HEK293 (cell line): ENCODE data around the gene BUB1.

Experiments used
- CTCF ChIA-PET: fragments of 350-600 bp; formaldehyde crosslinking; extraction: SDS; loops from one replicate; lab custom pipeline; 2021; ENCODE audit warnings: antibody characterized with exemption; lab: Yijun Ruan, JAX
- POLR2A ChIA-PET: fragments of 300-600 bp; formaldehyde crosslinking; extraction: SDS; loops from one replicate; lab custom pipeline; 2020; ENCODE audit warnings: antibody characterized with exemption, inconsistent platforms; lab: Yijun Ruan, JAX
- H3K27ac ChIP-seq: fragments of 200-500 bp; sonication (Bioruptor generic); 2 replicates; pipeline ENCODE4 v1.5.1; 2014; ENCODE audit warnings: low read depth, low read length, control low read depth, inconsistent platforms; ENCODE audit errors: extremely low read depth
- H3K36me3 ChIP-seq, 2 experiments: fragments of 200-500 bp in 1 of 2; sonication (Bioruptor generic) in 1 of 2; 1 replicate in 1 of 2; 2 replicates in 1 of 2; pipeline ENCODE4 v1.5.1; 2014 to 2017; ENCODE audit warnings: inconsistent platforms in 2 of 2, low read length in 2 of 2; ENCODE audit not compliant: control insufficient read depth in 2 of 2, insufficient read depth in 1 of 2
- H3K4me1 ChIP-seq: fragments of 200-500 bp; sonication (Bioruptor generic); 2 replicates; pipeline ENCODE4 v1.5.1; 2014; ENCODE audit warnings: mild to moderate bottlenecking, low read length, inconsistent platforms; ENCODE audit not compliant: control insufficient read depth, insufficient read depth
- H3K4me3 ChIP-seq: 2 replicates; pipeline ENCODE4 v1.5.1; 2011; ENCODE audit warnings: low read depth, mild to moderate bottlenecking, control low read depth, low read length, moderate library complexity
- H3K9me3 ChIP-seq: fragments of 200-500 bp; sonication (Bioruptor generic); 2 replicates; pipeline ENCODE4 v1.5.1; 2014; ENCODE audit warnings: low read depth, low read length, inconsistent platforms; ENCODE audit not compliant: control insufficient read depth, insufficient read depth
- AEBP2 ChIP-seq: fragments of 450-650 bp; formaldehyde crosslinking; IDR thresholded peaks from 2 replicates; pipeline ENCODE4 v1.5.1; 2016; ENCODE audit warnings: missing biosample characterization, missing genetic modification characterization, borderline replicate concordance
- GLI2 ChIP-seq: fragments of 450-650 bp; formaldehyde crosslinking; IDR thresholded peaks from 2 replicates; pipeline ENCODE4; 2017; ENCODE audit warnings: missing biosample characterization, missing genetic modification characterization, low read depth, borderline replicate concordance
- GLIS2 ChIP-seq: fragments of 450-650 bp; formaldehyde crosslinking; IDR thresholded peaks from 2 replicates; pipeline ENCODE4 v1.5.1; 2016; ENCODE audit warnings: missing biosample characterization, missing genetic modification characterization
- SALL2 ChIP-seq: fragments of 450-650 bp; formaldehyde crosslinking; IDR thresholded peaks from 2 replicates; pipeline ENCODE4 v1.5.0; 2017; ENCODE audit warnings: missing biosample characterization, mild to moderate bottlenecking, missing genetic modification characterization, borderline replicate concordance
- SCRT1 ChIP-seq: fragments of 450-650 bp; formaldehyde crosslinking; IDR thresholded peaks from 2 replicates; pipeline ENCODE4 v1.5.1; 2016; ENCODE audit warnings: missing biosample characterization, missing genetic modification characterization, borderline replicate concordance
- SETDB1 ChIP-seq: IDR thresholded peaks from one replicate; pipeline ENCODE4 v1.6.1; 2017; ENCODE audit warnings: mild to moderate bottlenecking, low read length, moderate library complexity, mixed read lengths; ENCODE audit not compliant: insufficient read length
- ZBTB1 ChIP-seq: fragments of 450-650 bp; formaldehyde crosslinking; IDR thresholded peaks from 2 replicates; pipeline ENCODE4 v1.5.1; 2016; ENCODE audit warnings: missing biosample characterization, missing genetic modification characterization
- ZBTB17 ChIP-seq: fragments of 450-650 bp; formaldehyde crosslinking; IDR thresholded peaks from 2 replicates; pipeline ENCODE4 v1.5.1; 2016; ENCODE audit warnings: missing biosample characterization, missing genetic modification characterization
- ZBTB20 ChIP-seq: fragments of 450-650 bp; formaldehyde crosslinking; IDR thresholded peaks from 2 replicates; pipeline ENCODE4 v1.5.1; 2016; ENCODE audit warnings: missing biosample characterization, missing genetic modification characterization
- ZBTB7A ChIP-seq: fragments of 450-650 bp; formaldehyde crosslinking; IDR thresholded peaks from 2 replicates; pipeline ENCODE4 v1.5.1; 2016; ENCODE audit warnings: low read depth, missing biosample characterization, missing genetic modification characterization
- ZFP69B ChIP-seq: fragments of 450-650 bp; formaldehyde crosslinking; IDR thresholded peaks from 2 replicates; pipeline ENCODE4 v1.5.1; 2016; ENCODE audit warnings: missing biosample characterization, missing genetic modification characterization
- ZNF121 ChIP-seq: fragments of 450-650 bp; formaldehyde crosslinking; IDR thresholded peaks from 2 replicates; pipeline ENCODE4 v1.5.1; 2016; ENCODE audit warnings: missing biosample characterization, missing genetic modification characterization
- ZNF133 ChIP-seq: fragments of 450-650 bp; formaldehyde crosslinking; IDR thresholded peaks from 2 replicates; pipeline ENCODE4 v1.5.1; 2016; ENCODE audit warnings: missing biosample characterization, missing genetic modification characterization
- ZNF157 ChIP-seq: fragments of 450-650 bp; formaldehyde crosslinking; IDR thresholded peaks from 2 replicates; pipeline ENCODE4 v1.5.1; 2016; ENCODE audit warnings: missing biosample characterization, missing genetic modification characterization
- ZNF214 ChIP-seq: fragments of 450-650 bp; formaldehyde crosslinking; IDR thresholded peaks from 2 replicates; pipeline ENCODE4 v1.5.1; 2017; ENCODE audit warnings: missing biosample characterization, mild to moderate bottlenecking, missing genetic modification characterization, borderline replicate concordance
- ZNF221 ChIP-seq: fragments of 450-650 bp; formaldehyde crosslinking; IDR thresholded peaks from 2 replicates; pipeline ENCODE4 v1.5.1; 2017; ENCODE audit warnings: missing biosample characterization, missing genetic modification characterization, borderline replicate concordance
- ZNF398 ChIP-seq: fragments of 450-650 bp; formaldehyde crosslinking; IDR thresholded peaks from 2 replicates; pipeline ENCODE4 v1.5.1; 2017; ENCODE audit warnings: missing biosample characterization, missing genetic modification characterization
- ZNF48 ChIP-seq: fragments of 450-650 bp; formaldehyde crosslinking; IDR thresholded peaks from 2 replicates; pipeline ENCODE4 v1.5.1; 2016; ENCODE audit warnings: missing biosample characterization, missing genetic modification characterization
- ZNF510 ChIP-seq: fragments of 450-650 bp; formaldehyde crosslinking; IDR thresholded peaks from 2 replicates; pipeline ENCODE4 v1.5.1; 2018; ENCODE audit warnings: mild to moderate bottlenecking, missing genetic modification characterization, missing biosample characterization; ENCODE audit not compliant: insufficient replicate concordance
- ZNF600 ChIP-seq: fragments of 450-650 bp; formaldehyde crosslinking; IDR thresholded peaks from 2 replicates; pipeline ENCODE4 v1.5.1; 2016; ENCODE audit warnings: missing biosample characterization, missing genetic modification characterization
- ZNF621 ChIP-seq: fragments of 450-650 bp; formaldehyde crosslinking; IDR thresholded peaks from 2 replicates; pipeline ENCODE4 v1.5.1; 2017; ENCODE audit warnings: missing biosample characterization, missing genetic modification characterization
- ZNF660 ChIP-seq: fragments of 450-650 bp; IDR thresholded peaks from 2 replicates; pipeline ENCODE4 v1.5.1; 2018; ENCODE audit warnings: missing biosample characterization, mild to moderate bottlenecking, missing genetic modification characterization
- ZNF677 ChIP-seq: fragments of 450-650 bp; IDR thresholded peaks from 2 replicates; pipeline ENCODE4 v1.5.0; 2018; ENCODE audit warnings: missing biosample characterization, mild to moderate bottlenecking, missing genetic modification characterization, moderate library complexity
- TF ChIP-seq, protein P1 (sequence below): fragments of 450-650 bp; formaldehyde crosslinking; IDR thresholded peaks from 2 replicates; pipeline ENCODE4 v1.5.1; 2017; ENCODE audit warnings: missing biosample characterization, mild to moderate bottlenecking, missing genetic modification characterization, moderate library complexity
- TF ChIP-seq, protein P2 (sequence below): fragments of 450-650 bp; formaldehyde crosslinking; IDR thresholded peaks from 2 replicates; pipeline ENCODE4 v1.5.1; 2016; ENCODE audit warnings: missing biosample characterization, missing genetic modification characterization, low read depth
- TF ChIP-seq, protein P3 (sequence below): fragments of 450-650 bp; formaldehyde crosslinking; IDR thresholded peaks from 2 replicates; pipeline ENCODE4 v1.5.1; 2016; ENCODE audit warnings: missing biosample characterization, missing genetic modification characterization

BUB1 gene

GRCh38 chr2:110673201-110673600, 4.7 kb downstream of the BUB1 start:
- Histone ChIP-seq H3K36me3 (peaks cover 56 to 69% of the 10 kb centered on the region in 2 experiments), H3K9me3 (no peaks in the 10 kb centered on the region), H3K4me3 (no peak overlapping the region), H3K27ac (no peak overlapping the region), H3K4me1 (peaks cover 7% of the 10 kb centered on the region)
- CTCF ChIA-PET, result no interaction called here
- POLR2A ChIA-PET, result interaction anchor here (0.6 kb wide), 1 partner anchor 22 kb away, joined by 4 read pairs; no protein-coding TSS in a partner anchor
- TF ChIP-seq ZNF510 (tag by site-specific recombination) (no peak), ZNF48 (tag by site-specific recombination) (no peak), ZNF677 (tag by site-specific recombination) (no peak), AEBP2 (tag by site-specific recombination) (no peak), ZNF660 (tag by site-specific recombination) (no peak), ZNF600 (tag by site-specific recombination) (no peak), ZNF221 (no peak), GLIS2 (tag by site-specific recombination) (no peak), ZBTB1 (tag by site-specific recombination) (no peak), ZNF214 (tag by site-specific recombination) (no peak)
- TF ChIP-seq, protein P1, sequence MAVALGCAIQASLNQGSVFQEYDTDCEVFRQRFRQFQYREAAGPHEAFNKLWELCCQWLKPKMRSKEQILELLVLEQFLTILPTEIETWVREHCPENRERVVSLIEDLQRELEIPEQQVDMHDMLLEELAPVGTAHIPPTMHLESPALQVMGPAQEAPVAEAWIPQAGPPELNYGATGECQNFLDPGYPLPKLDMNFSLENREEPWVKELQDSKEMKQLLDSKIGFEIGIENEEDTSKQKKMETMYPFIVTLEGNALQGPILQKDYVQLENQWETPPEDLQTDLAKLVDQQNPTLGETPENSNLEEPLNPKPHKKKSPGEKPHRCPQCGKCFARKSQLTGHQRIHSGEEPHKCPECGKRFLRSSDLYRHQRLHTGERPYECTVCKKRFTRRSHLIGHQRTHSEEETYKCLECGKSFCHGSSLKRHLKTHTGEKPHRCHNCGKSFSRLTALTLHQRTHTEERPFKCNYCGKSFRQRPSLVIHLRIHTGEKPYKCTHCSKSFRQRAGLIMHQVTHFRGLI (tag by site-specific recombination), result no peak
- TF ChIP-seq, protein P2, sequence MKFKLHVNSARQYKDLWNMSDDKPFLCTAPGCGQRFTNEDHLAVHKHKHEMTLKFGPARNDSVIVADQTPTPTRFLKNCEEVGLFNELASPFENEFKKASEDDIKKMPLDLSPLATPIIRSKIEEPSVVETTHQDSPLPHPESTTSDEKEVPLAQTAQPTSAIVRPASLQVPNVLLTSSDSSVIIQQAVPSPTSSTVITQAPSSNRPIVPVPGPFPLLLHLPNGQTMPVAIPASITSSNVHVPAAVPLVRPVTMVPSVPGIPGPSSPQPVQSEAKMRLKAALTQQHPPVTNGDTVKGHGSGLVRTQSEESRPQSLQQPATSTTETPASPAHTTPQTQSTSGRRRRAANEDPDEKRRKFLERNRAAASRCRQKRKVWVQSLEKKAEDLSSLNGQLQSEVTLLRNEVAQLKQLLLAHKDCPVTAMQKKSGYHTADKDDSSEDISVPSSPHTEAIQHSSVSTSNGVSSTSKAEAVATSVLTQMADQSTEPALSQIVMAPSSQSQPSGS (tag by site-specific recombination), result no peak

DNA sequence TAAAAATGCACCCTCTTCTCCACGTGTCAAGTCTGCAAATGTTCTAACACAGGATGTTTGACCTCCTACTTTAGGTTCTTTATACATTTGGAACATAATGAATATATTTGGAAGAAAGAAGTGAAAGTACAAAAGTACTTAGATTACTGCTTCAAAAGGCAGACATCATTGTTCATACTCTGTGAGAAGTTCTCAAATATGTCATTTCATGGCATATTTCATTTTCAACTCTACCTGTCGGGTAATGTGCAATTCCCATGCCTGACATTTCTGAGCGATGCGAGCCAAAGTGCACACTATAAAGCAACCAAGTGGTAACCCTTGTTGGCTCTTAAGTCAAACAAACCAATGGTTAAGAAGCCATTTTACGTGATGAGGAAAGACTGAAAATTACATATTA, 7.0 kb downstream of the BUB1 start:
- H3K4me3 ChIP-seq, result no peak overlapping the region
- H3K4me1 ChIP-seq, result no peaks in the 10 kb centered on the region; the same call in 1 of the 2 replicates
- no peaks in the 10 kb centered on the region for H3K9me3 ChIP-seq
- ChIA-PET POLR2A (no interaction called here), CTCF (no interaction called here)
- H3K27ac ChIP-seq, result no peak overlapping the region
- H3K36me3 ChIP-seq, result peaks cover 76 to 89% of the 10 kb centered on the region in 2 experiments
- TF ChIP-seq, protein P3, sequence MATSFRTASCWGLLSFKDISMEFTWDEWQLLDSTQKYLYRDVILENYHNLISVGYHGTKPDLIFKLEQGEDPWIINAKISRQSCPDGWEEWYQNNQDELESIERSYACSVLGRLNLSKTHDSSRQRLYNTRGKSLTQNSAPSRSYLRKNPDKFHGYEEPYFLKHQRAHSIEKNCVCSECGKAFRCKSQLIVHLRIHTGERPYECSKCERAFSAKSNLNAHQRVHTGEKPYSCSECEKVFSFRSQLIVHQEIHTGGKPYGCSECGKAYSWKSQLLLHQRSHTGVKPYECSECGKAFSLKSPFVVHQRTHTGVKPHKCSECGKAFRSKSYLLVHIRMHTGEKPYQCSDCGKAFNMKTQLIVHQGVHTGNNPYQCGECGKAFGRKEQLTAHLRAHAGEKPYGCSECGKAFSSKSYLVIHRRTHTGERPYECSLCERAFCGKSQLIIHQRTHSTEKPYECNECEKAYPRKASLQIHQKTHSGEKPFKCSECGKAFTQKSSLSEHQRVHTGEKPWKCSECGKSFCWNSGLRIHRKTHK (tag by site-specific recombination), result no peak
- TF ChIP-seq ZNF133 (tag by site-specific recombination) (no peak), GLI2 (tag by site-specific recombination) (no peak), SALL2 (tag by site-specific recombination) (no peak), ZNF398 (no peak), ZBTB17 (tag by site-specific recombination) (no peak), ZBTB7A (no peak), SCRT1 (tag by site-specific recombination) (no peak), SETDB1 (no peak), ZNF157 (tag by site-specific recombination) (no peak), ZNF621 (tag by site-specific recombination) (no peak), ZNF121 (tag by site-specific recombination) (no peak), ZBTB20 (tag by site-specific recombination) (no peak), ZFP69B (tag by site-specific recombination) (no peak)
